SK-N-SH (cell line): ENCODE measurements around the gene ACACA. TPM values are rescaled to one million over a fixed set of nuclear protein-coding genes. Genes with fewer than 3 reads are reported as not detected.
"Not testable (repeated sequence)": the region's sequence is repeated elsewhere in the genome, so short reads cannot be mapped to it uniquely, and the experiment has no call there.

Source experiments
- CTCF ChIA-PET: fragments of 300-600, 350-600 bp; formaldehyde crosslinking; extraction: SDS; loops from one replicate; lab custom pipeline; 2021; lab: Yijun Ruan, JAX
- POLR2A ChIA-PET: fragments of 350-600 bp; sonication (Branson Sonifier 250); formaldehyde crosslinking; extraction: SDS; loops from one replicate; lab custom pipeline; 2020; ENCODE audit warnings: antibody characterized with exemption, inconsistent platforms; lab: Yijun Ruan, JAX
- DNase-seq: peaks from one replicate; pipeline ENCODE4 v3.0.0; 2012
- H2AFZ ChIP-seq: fragments of 200-600 bp; sonication (generic); 2 replicates; pipeline ENCODE4 v1.8.1; 2016; ENCODE audit warnings: antibody characterized with exemption, mild to moderate bottlenecking, low read depth
- H3F3A ChIP-seq: fragments of 200-600 bp; sonication (generic); replicated peaks from 2 replicates; pipeline ENCODE3; 2016; ENCODE audit warnings: antibody characterized with exemption, mild to moderate bottlenecking; ENCODE audit not compliant: insufficient read depth
- H3K27ac ChIP-seq, 2 experiments: fragments of 200-500 bp in 1 of 2; fragments of 200-600 bp in 1 of 2; sonication (Bioruptor generic) in 1 of 2; sonication (generic), shearing (Covaris generic) in 1 of 2; 2 replicates each; pipeline versions ENCODE4 v1.5.1 to v1.6.1; 2014 to 2016; ENCODE audit warnings: low read depth in 2 of 2, inconsistent platforms in 1 of 2, low read length in 1 of 2, mild to moderate bottlenecking in 1 of 2, mixed read lengths in 1 of 2
- H3K27me3 ChIP-seq: fragments of 200-600 bp; sonication (generic), shearing (Covaris generic); 2 replicates; pipeline ENCODE4 v1.6.1; 2016; ENCODE audit warnings: mixed run types; ENCODE audit not compliant: insufficient read depth
- H3K36me3 ChIP-seq, 2 experiments: fragments of 200-500 bp in 1 of 2; fragments of 200-600 bp in 1 of 2; sonication (Bioruptor generic) in 1 of 2; sonication (generic) in 1 of 2; replicated peaks in 1 of 2; 2 replicates each; pipeline versions ENCODE3 to v1.5.1; 2014 to 2016; ENCODE audit warnings: low read length in 1 of 2, mild to moderate bottlenecking in 1 of 2; ENCODE audit not compliant: insufficient read depth in 2 of 2, control insufficient read depth in 1 of 2
- H3K4me1 ChIP-seq, 2 experiments: fragments of 200-500 bp in 1 of 2; fragments of 200-600 bp in 1 of 2; sonication (Bioruptor generic) in 1 of 2; sonication (generic), shearing (Covaris generic) in 1 of 2; 2 replicates each; pipeline versions ENCODE4 v1.5.1 to v1.6.1; 2014 to 2016; ENCODE audit warnings: low read depth in 1 of 2, low read length in 1 of 2, mixed run types in 1 of 2; ENCODE audit not compliant: insufficient read depth in 2 of 2, control insufficient read depth in 1 of 2
- H3K4me2 ChIP-seq: fragments of 200-600 bp; sonication (generic), shearing (Covaris generic); 2 replicates; pipeline ENCODE4 v1.6.1; 2017; ENCODE audit warnings: mixed run types
- H3K4me3 ChIP-seq, 2 experiments: fragments of 200-500 bp in 1 of 2; fragments of 200-600 bp in 1 of 2; sonication (Bioruptor generic) in 1 of 2; sonication (generic), shearing (Covaris generic) in 1 of 2; 2 replicates each; pipeline versions ENCODE4 v1.5.1 to v1.8.1; 2014 to 2016; ENCODE audit warnings: low read depth in 2 of 2, inconsistent platforms in 1 of 2, low read length in 1 of 2, mild to moderate bottlenecking in 1 of 2, mixed read lengths in 1 of 2, moderate library complexity in 1 of 2
- H3K79me2 ChIP-seq: fragments of 200-600 bp; sonication (generic); 2 replicates; pipeline ENCODE4 v1.8.1; 2017; ENCODE audit warnings: mild to moderate bottlenecking; ENCODE audit not compliant: insufficient read depth
- H3K9ac ChIP-seq: fragments of 200-600 bp; sonication (generic); 2 replicates; pipeline ENCODE4 v1.6.1; 2017; ENCODE audit warnings: mixed run types
- H3K9me2 ChIP-seq: fragments of 200-600 bp; sonication (generic); 2 replicates; pipeline ENCODE4 v1.6.1; 2017; ENCODE audit warnings: mixed run types
- H3K9me3 ChIP-seq: fragments of 200-600 bp; sonication (generic); 2 replicates; pipeline ENCODE4 v1.6.1; 2017; ENCODE audit warnings: mixed run types, mild to moderate bottlenecking, moderate library complexity
- H4K20me1 ChIP-seq: fragments of 200-600 bp; sonication (generic); 2 replicates; pipeline ENCODE4 v1.6.1; 2017; ENCODE audit warnings: mild to moderate bottlenecking, mixed run types; ENCODE audit not compliant: insufficient read depth
- CHD2 ChIP-seq: fragments of 150-350 bp; IDR thresholded peaks from 2 replicates; pipeline ENCODE4 v1.6.1; 2018; ENCODE audit warnings: low read length; ENCODE audit not compliant: partially characterized antibody
- FOSL2 ChIP-seq: IDR thresholded peaks from 2 replicates; pipeline ENCODE4 v1.4.0; 2012; ENCODE audit warnings: low read depth, mild to moderate bottlenecking, moderate library complexity, borderline replicate concordance
- FOXJ3 ChIP-seq: sonication (generic); formaldehyde crosslinking; IDR thresholded peaks from 2 replicates; pipeline ENCODE4 v1.5.1; 2020; ENCODE audit warnings: mild to moderate bottlenecking, missing genetic modification reagents
- GATA2 ChIP-seq: sonication (generic); formaldehyde crosslinking; IDR thresholded peaks from 2 replicates; pipeline ENCODE4 v1.5.0; 2020; ENCODE audit warnings: mild to moderate bottlenecking, missing genetic modification reagents
- JUND ChIP-seq: IDR thresholded peaks from 2 replicates; pipeline ENCODE4 v1.4.0; 2012
- MEF2A ChIP-seq: IDR thresholded peaks from 2 replicates; pipeline ENCODE4 v1.4.0; 2012; ENCODE audit warnings: low read depth, borderline replicate concordance
- NFIC ChIP-seq: IDR thresholded peaks from 2 replicates; pipeline ENCODE4 v1.4.0; 2012; ENCODE audit warnings: borderline replicate concordance
- NRF1 ChIP-seq: IDR thresholded peaks from 2 replicates; pipeline ENCODE4 v1.6.1; 2012; ENCODE audit warnings: low read depth, mild to moderate bottlenecking, low read length
- PBX3 ChIP-seq: IDR thresholded peaks from 2 replicates; pipeline ENCODE4; 2012
- RCOR1 ChIP-seq: fragments of 150-350 bp; IDR thresholded peaks from 2 replicates; pipeline ENCODE4 v1.6.1; 2017; ENCODE audit warnings: antibody characterized with exemption, low read length
- RFX5 ChIP-seq: IDR thresholded peaks from 2 replicates; pipeline ENCODE4 v1.6.1; 2012; ENCODE audit warnings: mild to moderate bottlenecking, improper control_type of control experiment, low read length
- RXRA ChIP-seq: IDR thresholded peaks from 2 replicates; pipeline ENCODE4 v1.4.0; 2012; ENCODE audit warnings: low read depth, mild to moderate bottlenecking, borderline replicate concordance
- TAF1 ChIP-seq: IDR thresholded peaks from 2 replicates; pipeline ENCODE4 v1.6.1; 2012; ENCODE audit warnings: low read depth, mild to moderate bottlenecking, low read length, moderate library complexity, borderline replicate concordance
- TCF12 ChIP-seq: IDR thresholded peaks from 2 replicates; pipeline ENCODE4 v1.4.0; 2012
- TEAD4 ChIP-seq: IDR thresholded peaks from 2 replicates; pipeline ENCODE4 v1.4.0; 2012; ENCODE audit warnings: mild to moderate bottlenecking, borderline replicate concordance; ENCODE audit not compliant: insufficient read depth
- USF1 ChIP-seq: IDR thresholded peaks from 2 replicates; pipeline ENCODE4 v1.4.0; 2012; ENCODE audit warnings: low read depth, borderline replicate concordance
- YY1 ChIP-seq: IDR thresholded peaks from 2 replicates; pipeline ENCODE4 v1.4.0; 2012; ENCODE audit warnings: low read depth, mild to moderate bottlenecking
- WGBS: methylation state at CpG from one replicate; pipeline ENCODE4 v1.1.6; 2017; ENCODE audit warnings: low lambda C conversion rate; 5-methylcytosine and 5-hydroxymethylcytosine counted together
- polyA plus RNA-seq, 3 experiments: library from polyadenylated mRNA; depleted of rRNA; stranded (reverse); fragments of >200 nt; gene quantifications; 2 replicates each; pipeline ENCODE4 v1.2.3, GENCODE V29; 2012
- TF ChIP-seq, protein P1 (sequence below): IDR thresholded peaks from 2 replicates; pipeline ENCODE4 v1.4.0; 2012; ENCODE audit warnings: low read depth

ACACA gene
- polyA plus RNA-seq, 1 of the 3 experiments (the other 2 are of a cell fraction), result 27.2 TPM

DNA sequence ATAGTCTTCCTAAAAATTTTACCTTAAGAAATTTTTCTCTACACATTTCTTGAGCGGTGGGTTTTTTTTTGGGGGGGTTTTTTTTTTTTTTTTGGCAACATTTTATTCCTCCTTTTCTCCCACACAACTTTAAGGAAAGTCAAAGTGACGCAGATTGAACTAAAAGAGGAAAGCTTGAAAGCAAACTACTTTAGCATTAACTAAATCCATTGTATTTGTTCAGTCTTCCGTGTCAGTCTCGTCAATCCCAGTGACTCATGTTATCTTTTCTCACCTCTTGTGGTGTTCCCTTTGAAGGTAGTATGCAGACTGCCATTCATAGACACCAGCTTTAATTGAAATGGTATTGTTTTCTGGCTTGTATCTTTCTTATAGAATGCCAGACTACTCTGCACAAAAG, 39.4 kb upstream of the ACACA start:
- no peak for DNase-seq
- ChIA-PET CTCF (no interaction called here), POLR2A (interaction anchor here (0.5 kb wide), 1 partner anchor 14 kb away, joined by 3 read pairs; no protein-coding TSS in a partner anchor)
- Histone ChIP-seq H3K79me2 (0 out of 2 replicates have a peak, but pooled peaks cover 9% of the 10 kb centered on the region), H4K20me1 (no peaks in the 10 kb centered on the region; the same call in 1 of the 2 replicates), H3K4me3 (no peak overlapping the region), H3K9me3 (no peaks in the 10 kb centered on the region), H3K27me3 (no peaks in the 10 kb centered on the region), H3K4me2 (no peak overlapping the region), H3K27ac (no peak overlapping the region), H3K9me2 (no peaks in the 10 kb centered on the region), H3K36me3 (peaks cover 26 to 28% of the 10 kb centered on the region in 2 experiments), H3K9ac (no peak overlapping the region), H3F3A (peaks cover 12% of the 10 kb centered on the region), H2AFZ (no peak overlapping the region), H3K4me1 (peaks cover 0 to 16% of the 10 kb centered on the region in 2 experiments; a peak in 1 of 4 replicates)
- 76% methylated on average over 4 of the region's 4 CpGs for WGBS
- no peak for TF ChIP-seq TCF12
- TF ChIP-seq PBX3, result no peak
- TF ChIP-seq CHD2, result no peak
- no peak for TF ChIP-seq FOSL2
- TF ChIP-seq RFX5, result no peak
- no peak for TF ChIP-seq TEAD4
- TF ChIP-seq JUND, result no peak
- TF ChIP-seq NRF1, result no peak
- TF ChIP-seq RCOR1, result no peak
- no peak for TF ChIP-seq USF1
- TF ChIP-seq TAF1, result no peak
- TF ChIP-seq RXRA, result no peak
- TF ChIP-seq, protein P1, sequence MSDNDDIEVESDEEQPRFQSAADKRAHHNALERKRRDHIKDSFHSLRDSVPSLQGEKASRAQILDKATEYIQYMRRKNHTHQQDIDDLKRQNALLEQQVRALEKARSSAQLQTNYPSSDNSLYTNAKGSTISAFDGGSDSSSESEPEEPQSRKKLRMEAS, result no peak
- TF ChIP-seq MEF2A, result no peak
- no peak for TF ChIP-seq YY1
- no peak for TF ChIP-seq NFIC
- TF ChIP-seq FOXJ3 (CRISPR knock-in tag), result no peak
- no peak for TF ChIP-seq GATA2

DNA sequence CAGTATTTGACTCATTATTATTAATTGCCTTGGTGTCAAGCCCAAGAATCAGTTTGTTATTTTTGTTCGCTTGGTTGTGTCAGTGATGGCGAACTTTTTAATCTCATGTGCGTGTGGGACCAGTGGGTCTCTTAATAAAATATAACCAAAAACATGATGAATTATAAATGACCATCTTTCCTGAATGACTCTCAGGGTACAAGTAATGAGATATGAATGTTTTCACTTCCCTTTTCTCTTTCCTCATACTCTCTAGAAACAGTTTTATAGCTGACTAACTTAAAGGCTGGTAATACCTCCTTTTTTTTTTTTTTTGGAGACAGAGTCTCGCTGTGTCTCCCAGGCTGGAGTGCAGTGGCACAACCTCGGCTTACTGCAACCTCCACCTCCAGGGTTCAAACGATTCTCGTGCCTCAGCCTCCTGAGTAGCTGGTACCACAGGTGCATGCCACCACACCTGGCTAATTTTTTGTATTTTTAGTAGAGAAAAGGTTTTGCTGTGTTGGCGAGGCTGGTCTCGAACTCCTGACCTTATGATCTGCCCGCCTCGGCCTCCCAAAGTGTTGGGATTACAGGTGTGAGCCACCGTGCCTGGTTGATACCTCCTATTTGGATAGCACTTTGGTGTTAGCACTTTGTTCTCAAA, 34.9 kb upstream of the ACACA start:
- H3K4me2 ChIP-seq, H3K9me2 ChIP-seq, H3F3A ChIP-seq, H3K9ac ChIP-seq, H3K4me1 ChIP-seq, H3K27ac ChIP-seq, H3K4me3 ChIP-seq, H3K9me3 ChIP-seq, H2AFZ ChIP-seq, DNase-seq, H3K79me2 ChIP-seq, H3K27me3 ChIP-seq, H4K20me1 ChIP-seq, POLR2A ChIA-PET: not testable (repeated sequence)
- CTCF ChIA-PET, result interaction anchor here (0.6 kb wide), 1 partner anchor 68 kb away, joined by 3 read pairs; no protein-coding TSS in a partner anchor
- H3K36me3 ChIP-seq, result peaks cover 31 to 63% of the 10 kb centered on the region in 2 experiments
- WGBS, result 94% methylated on average over 12 of the region's 12 CpGs
